T-helper 2 cell (primary cell): ENCODE measurements around the gene SRGAP1.
A peak's percentile ranks its signal among the peaks of the same experiment; 100 is the strongest.
"Not testable (repeated sequence)": the region's sequence is repeated elsewhere in the genome, so short reads cannot be mapped to it uniquely, and the experiment has no call there.

ENCODE experiments used
- DNase-seq, 5 experiments: peaks; one replicate each; pipeline versions ENCODE4 v3.0.0 to v3.0.0-alpha.2; 2012 to 2022

SRGAP1 gene

GRCh38 chr12:64088431-64089349 is 244.2 kb downstream of the SRGAP1 start:
- peak in 1 of 5 experiments; percentile 4 for DNase-seq

GRCh38 chr12:64090047-64090446 is 245.5 kb downstream of the SRGAP1 start:
- DNase-seq, result no peak

GRCh38 chr12:64091186-64091585 is 246.7 kb downstream of the SRGAP1 start:
- DNase-seq, result no peak

GRCh38 chr12:64092507-64093196 is 248.2 kb downstream of the SRGAP1 start:
- no peak for DNase-seq

- no peak for DNase-seq
Measured at GRCh38 chr12:64093689-64094088, 249.2 kb downstream of the SRGAP1 start.

GRCh38 chr12:64097366-64098105 is 253.0 kb downstream of the SRGAP1 start:
- DNase-seq, result no peak

- no peak for DNase-seq
Measured at GRCh38 chr12:64098709-64099354, 254.3 kb downstream of the SRGAP1 start.

- DNase-seq, result no peak
Measured at GRCh38 chr12:64099397-64099796, 254.9 kb downstream of the SRGAP1 start.

- DNase-seq, result no peak
Measured at GRCh38 chr12:64102339-64102738, 257.8 kb downstream of the SRGAP1 start.

GRCh38 chr12:64103825-64104740 is 259.6 kb downstream of the SRGAP1 start:
- no peak for DNase-seq

- DNase-seq, result no peak
Measured at GRCh38 chr12:64105026-64105425, 260.5 kb downstream of the SRGAP1 start.

- DNase-seq, result no peak
Measured at GRCh38 chr12:64107776-64108175, 263.3 kb downstream of the SRGAP1 start.

- no peak for DNase-seq
Measured at GRCh38 chr12:64109706-64110105, 265.2 kb downstream of the SRGAP1 start.

- DNase-seq, result no peak
Measured at GRCh38 chr12:64110864-64111263, 266.4 kb downstream of the SRGAP1 start.

- no peak for DNase-seq
Measured at GRCh38 chr12:64116969-64117368, 272.5 kb downstream of the SRGAP1 start.

GRCh38 chr12:64120568-64120967 is 276.1 kb downstream of the SRGAP1 start:
- no peak for DNase-seq

GRCh38 chr12:64121086-64121485 is 276.6 kb downstream of the SRGAP1 start:
- DNase-seq, result not testable (repeated sequence)

- DNase-seq, result no peak
Measured at GRCh38 chr12:64122154-64122553, 277.7 kb downstream of the SRGAP1 start.

GRCh38 chr12:64122995-64123394 is 278.5 kb downstream of the SRGAP1 start:
- no peak for DNase-seq

- DNase-seq, result no peak
Measured at GRCh38 chr12:64123448-64123847, 278.9 kb downstream of the SRGAP1 start.

GRCh38 chr12:64124511-64125197 is 280.2 kb downstream of the SRGAP1 start:
- peak in 1 of 5 experiments; percentile 3 for DNase-seq
